Ishikawa (cell line): Measurements from ENCODE around the gene CDHR3.

Experiments
- CEBPB ChIP-seq: IDR thresholded peaks from 2 replicates; pipeline ENCODE4 v1.6.1; 2012
- CREB1 ChIP-seq: IDR thresholded peaks from 2 replicates; pipeline ENCODE4 v1.6.1; 2012; ENCODE audit warnings: low read depth
- EGR1 ChIP-seq: IDR thresholded peaks from 2 replicates; pipeline ENCODE4 v1.6.1; 2012
- EP300 ChIP-seq: IDR thresholded peaks from 2 replicates; pipeline ENCODE4 v1.6.1; 2012; ENCODE audit warnings: borderline replicate concordance
- RAD21 ChIP-seq: IDR thresholded peaks from 2 replicates; pipeline ENCODE4 v1.6.1; 2012; ENCODE audit warnings: low read depth
- TAF1 ChIP-seq: IDR thresholded peaks from 2 replicates; pipeline ENCODE4 v1.6.1; 2012; ENCODE audit warnings: low read depth, mild to moderate bottlenecking
- YY1 ChIP-seq: IDR thresholded peaks from 2 replicates; pipeline ENCODE4 v1.6.1; 2012; ENCODE audit warnings: low read depth
- TF ChIP-seq, protein P1 (sequence below): IDR thresholded peaks from 2 replicates; pipeline ENCODE4 v1.6.1; 2012
- TF ChIP-seq, protein P2 (sequence below): IDR thresholded peaks from 2 replicates; pipeline ENCODE4 v1.6.1; 2012
- TF ChIP-seq, protein P3 (sequence below): IDR thresholded peaks from 2 replicates; pipeline ENCODE4 v1.6.1; 2012; ENCODE audit warnings: low read depth, mild to moderate bottlenecking

DNA sequence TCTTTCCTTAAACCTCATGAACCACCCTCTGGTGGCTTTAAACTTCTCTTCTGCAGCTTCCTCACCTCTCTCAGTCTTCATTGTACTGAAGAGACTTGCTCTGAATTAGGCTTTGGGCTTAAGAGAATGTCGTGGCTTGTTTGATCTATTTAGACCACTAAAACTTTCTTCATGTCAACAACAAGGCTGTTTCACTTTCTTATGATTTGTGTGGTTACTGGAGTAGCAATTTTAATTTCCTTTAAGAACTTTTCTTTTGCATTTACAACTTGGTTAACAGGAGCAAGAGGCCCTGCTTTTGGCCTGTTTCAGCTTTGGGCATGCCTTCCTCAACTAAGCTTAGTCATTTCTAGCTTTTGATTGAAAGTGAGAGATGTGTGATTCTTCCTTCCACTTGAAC, 38.1 kb upstream of the CDHR3 start:
- TF ChIP-seq, protein P1, sequence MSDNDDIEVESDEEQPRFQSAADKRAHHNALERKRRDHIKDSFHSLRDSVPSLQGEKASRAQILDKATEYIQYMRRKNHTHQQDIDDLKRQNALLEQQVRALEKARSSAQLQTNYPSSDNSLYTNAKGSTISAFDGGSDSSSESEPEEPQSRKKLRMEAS = no peak
- TF ChIP-seq CREB1 = no peak
- no peak for TF ChIP-seq EGR1
- TF ChIP-seq CEBPB = no peak
- TF ChIP-seq YY1 = no peak
- TF ChIP-seq RAD21 = no peak
- TF ChIP-seq, protein P2, sequence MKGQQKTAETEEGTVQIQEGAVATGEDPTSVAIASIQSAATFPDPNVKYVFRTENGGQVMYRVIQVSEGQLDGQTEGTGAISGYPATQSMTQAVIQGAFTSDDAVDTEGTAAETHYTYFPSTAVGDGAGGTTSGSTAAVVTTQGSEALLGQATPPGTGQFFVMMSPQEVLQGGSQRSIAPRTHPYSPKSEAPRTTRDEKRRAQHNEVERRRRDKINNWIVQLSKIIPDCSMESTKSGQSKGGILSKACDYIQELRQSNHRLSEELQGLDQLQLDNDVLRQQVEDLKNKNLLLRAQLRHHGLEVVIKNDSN = no peak
- TF ChIP-seq, protein P3, sequence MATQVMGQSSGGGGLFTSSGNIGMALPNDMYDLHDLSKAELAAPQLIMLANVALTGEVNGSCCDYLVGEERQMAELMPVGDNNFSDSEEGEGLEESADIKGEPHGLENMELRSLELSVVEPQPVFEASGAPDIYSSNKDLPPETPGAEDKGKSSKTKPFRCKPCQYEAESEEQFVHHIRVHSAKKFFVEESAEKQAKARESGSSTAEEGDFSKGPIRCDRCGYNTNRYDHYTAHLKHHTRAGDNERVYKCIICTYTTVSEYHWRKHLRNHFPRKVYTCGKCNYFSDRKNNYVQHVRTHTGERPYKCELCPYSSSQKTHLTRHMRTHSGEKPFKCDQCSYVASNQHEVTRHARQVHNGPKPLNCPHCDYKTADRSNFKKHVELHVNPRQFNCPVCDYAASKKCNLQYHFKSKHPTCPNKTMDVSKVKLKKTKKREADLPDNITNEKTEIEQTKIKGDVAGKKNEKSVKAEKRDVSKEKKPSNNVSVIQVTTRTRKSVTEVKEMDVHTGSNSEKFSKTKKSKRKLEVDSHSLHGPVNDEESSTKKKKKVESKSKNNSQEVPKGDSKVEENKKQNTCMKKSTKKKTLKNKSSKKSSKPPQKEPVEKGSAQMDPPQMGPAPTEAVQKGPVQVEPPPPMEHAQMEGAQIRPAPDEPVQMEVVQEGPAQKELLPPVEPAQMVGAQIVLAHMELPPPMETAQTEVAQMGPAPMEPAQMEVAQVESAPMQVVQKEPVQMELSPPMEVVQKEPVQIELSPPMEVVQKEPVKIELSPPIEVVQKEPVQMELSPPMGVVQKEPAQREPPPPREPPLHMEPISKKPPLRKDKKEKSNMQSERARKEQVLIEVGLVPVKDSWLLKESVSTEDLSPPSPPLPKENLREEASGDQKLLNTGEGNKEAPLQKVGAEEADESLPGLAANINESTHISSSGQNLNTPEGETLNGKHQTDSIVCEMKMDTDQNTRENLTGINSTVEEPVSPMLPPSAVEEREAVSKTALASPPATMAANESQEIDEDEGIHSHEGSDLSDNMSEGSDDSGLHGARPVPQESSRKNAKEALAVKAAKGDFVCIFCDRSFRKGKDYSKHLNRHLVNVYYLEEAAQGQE = no peak
- TF ChIP-seq TAF1 = no peak
- TF ChIP-seq EP300 = no peak
